ENCODE measurements around the gene IRX2.

DNA sequence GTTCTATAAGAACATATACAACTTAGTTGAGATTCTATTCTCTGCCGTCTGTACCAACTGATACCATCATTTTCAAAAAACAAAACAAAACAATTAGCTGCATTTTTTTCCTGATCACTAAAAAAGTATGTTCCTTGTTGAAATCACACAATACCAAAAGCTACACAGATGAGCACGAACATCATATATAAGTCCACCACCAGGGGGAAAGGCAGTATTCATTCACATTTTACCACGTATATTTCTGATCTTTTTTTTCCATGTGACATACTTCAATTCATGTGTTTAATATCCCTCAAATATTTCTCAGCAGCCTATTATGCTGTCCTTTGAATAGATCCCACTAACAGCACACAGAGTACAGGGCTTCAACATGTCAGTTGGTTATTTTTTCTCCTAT, 40.6 kb downstream of the IRX2 start:
- no peak for TF ChIP-seq JUN (IDR thresholded peaks at IDR 0.05; ENCODE audit: borderline replicate concordance, insufficient read depth, insufficient read length, low read depth)
- TF ChIP-seq POLR2AphosphoS5 (IDR thresholded peaks at IDR 0.05; ENCODE audit: insufficient read depth, low read depth, low read length) = no peak
- TF ChIP-seq POLR2A (IDR thresholded peaks at IDR 0.05; ENCODE audit: low read depth, low read length) = no peak
- TF ChIP-seq CTCF (IDR thresholded peaks at IDR 0.05; ENCODE audit: extremely low read depth in 1 of 2, insufficient read depth in 1 of 2, low read depth in 1 of 2, low read length in 2 of 2) = no peak
- TF ChIP-seq EZH2 (IDR thresholded peaks at IDR 0.05; ENCODE audit: borderline replicate concordance, low read depth, low read length, severe bottlenecking) = no peak
- TF ChIP-seq MAX (IDR thresholded peaks at IDR 0.05; ENCODE audit: insufficient read depth, insufficient read length) = no peak
